ENCODE data around the gene TSEN15.

Gene TSEN15

DNA sequence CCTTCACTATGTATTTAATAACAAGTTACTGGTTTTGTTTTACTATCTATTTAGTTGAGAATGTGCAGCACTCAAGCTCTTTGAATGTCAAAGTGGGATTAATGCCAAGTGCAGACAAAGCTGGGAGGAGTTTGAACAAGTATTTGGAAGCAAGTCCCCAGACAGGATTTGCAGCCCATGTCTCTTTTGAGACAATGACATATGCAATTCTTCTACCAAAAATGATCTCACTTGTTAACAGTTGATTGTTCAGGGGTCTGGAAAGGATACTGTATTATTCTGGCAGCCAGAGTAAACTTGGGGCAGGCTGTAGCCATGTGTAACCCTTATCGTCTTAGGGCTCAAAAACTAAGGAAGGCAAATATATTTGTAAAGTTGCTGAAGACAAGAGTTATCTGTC is 29.8 kb upstream of the TSEN15 start:
- peaks cover 0 to 4% of the 10 kb centered on the region in 2 donors for H3K4me1 Mint-ChIP-seq (ENCODE audit: low read depth in 2 of 2)
- DNase-seq (no peak), ATAC-seq (replicated peaks) (no peak)
- no peaks in the 10 kb centered on the region for H3K9me3 Mint-ChIP-seq
- H3K36me3 Mint-ChIP-seq (ENCODE audit: insufficient read depth) = no peaks in the 10 kb centered on the region
- no peak overlapping the region for H3K27ac Mint-ChIP-seq
- H3K4me3 Mint-ChIP-seq = no peak overlapping the region
- H3K27me3 Mint-ChIP-seq = peaks cover 0 to 20% of the 10 kb centered on the region in 2 donors

GRCh38 chr1:184022668-184023067 is 28.9 kb upstream of the TSEN15 start:
- H3K9me3 Mint-ChIP-seq = no peaks in the 10 kb centered on the region
- ATAC-seq (replicated peaks) (no peak), DNase-seq (no peak)
- no peaks in the 10 kb centered on the region for H3K36me3 Mint-ChIP-seq (ENCODE audit: insufficient read depth)
- peaks cover 0 to 22% of the 10 kb centered on the region in 2 donors for H3K27me3 Mint-ChIP-seq
- peaks cover 0 to 4% of the 10 kb centered on the region in 2 donors for H3K4me1 Mint-ChIP-seq (ENCODE audit: low read depth in 2 of 2)
- H3K4me3 Mint-ChIP-seq = no peak overlapping the region
- H3K27ac Mint-ChIP-seq = no peak overlapping the region

GRCh38 chr1:184023171-184023570 is 28.4 kb upstream of the TSEN15 start:
- Mint-ChIP-seq H3K27ac (no peak overlapping the region), H3K9me3 (no peaks in the 10 kb centered on the region), H3K27me3 (peaks cover 0 to 22% of the 10 kb centered on the region in 2 donors), H3K36me3 (ENCODE audit: insufficient read depth) (no peaks in the 10 kb centered on the region), H3K4me1 (ENCODE audit: low read depth in 2 of 2) (peaks cover 0 to 4% of the 10 kb centered on the region in 2 donors), H3K4me3 (no peak overlapping the region)
- ATAC-seq (replicated peaks) (no peak), DNase-seq (no peak)

DNA sequence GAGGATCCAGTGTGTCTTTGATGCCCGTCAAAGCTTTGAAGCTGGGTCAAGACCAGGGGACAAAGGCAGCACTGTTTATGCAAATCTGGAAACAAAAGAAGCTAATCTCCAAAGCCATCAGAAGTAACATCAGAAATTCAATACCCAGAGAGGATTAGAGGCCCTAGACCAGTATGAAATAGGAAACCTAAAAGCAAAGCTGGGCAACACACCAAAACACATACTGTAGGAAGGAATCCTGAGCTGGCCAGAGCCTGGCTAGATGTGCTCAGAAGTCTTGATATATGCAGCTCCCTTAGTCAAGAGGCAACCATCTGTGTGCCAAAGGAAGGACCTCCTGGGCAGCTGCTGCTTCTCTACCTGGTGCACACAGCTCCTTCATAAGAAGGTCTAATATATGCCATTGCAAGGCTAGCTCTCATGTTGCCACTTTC is 26.3 kb upstream of the TSEN15 start:
- ATAC-seq (replicated peaks) (no peak), DNase-seq (no peak)
- Mint-ChIP-seq H3K27ac (no peak overlapping the region), H3K4me1 (ENCODE audit: low read depth in 2 of 2) (no peaks in the 10 kb centered on the region), H3K9me3 (no peaks in the 10 kb centered on the region), H3K4me3 (no peak overlapping the region), H3K27me3 (peaks cover 0 to 28% of the 10 kb centered on the region in 2 donors), H3K36me3 (ENCODE audit: insufficient read depth) (no peaks in the 10 kb centered on the region)

- Mint-ChIP-seq H3K4me3 (no peak overlapping the region), H3K36me3 (ENCODE audit: insufficient read depth) (no peaks in the 10 kb centered on the region)
- no peak for DNase-seq
Measured at GRCh38 chr1:184027826-184028695, 23.5 kb upstream of the TSEN15 start.

DNA sequence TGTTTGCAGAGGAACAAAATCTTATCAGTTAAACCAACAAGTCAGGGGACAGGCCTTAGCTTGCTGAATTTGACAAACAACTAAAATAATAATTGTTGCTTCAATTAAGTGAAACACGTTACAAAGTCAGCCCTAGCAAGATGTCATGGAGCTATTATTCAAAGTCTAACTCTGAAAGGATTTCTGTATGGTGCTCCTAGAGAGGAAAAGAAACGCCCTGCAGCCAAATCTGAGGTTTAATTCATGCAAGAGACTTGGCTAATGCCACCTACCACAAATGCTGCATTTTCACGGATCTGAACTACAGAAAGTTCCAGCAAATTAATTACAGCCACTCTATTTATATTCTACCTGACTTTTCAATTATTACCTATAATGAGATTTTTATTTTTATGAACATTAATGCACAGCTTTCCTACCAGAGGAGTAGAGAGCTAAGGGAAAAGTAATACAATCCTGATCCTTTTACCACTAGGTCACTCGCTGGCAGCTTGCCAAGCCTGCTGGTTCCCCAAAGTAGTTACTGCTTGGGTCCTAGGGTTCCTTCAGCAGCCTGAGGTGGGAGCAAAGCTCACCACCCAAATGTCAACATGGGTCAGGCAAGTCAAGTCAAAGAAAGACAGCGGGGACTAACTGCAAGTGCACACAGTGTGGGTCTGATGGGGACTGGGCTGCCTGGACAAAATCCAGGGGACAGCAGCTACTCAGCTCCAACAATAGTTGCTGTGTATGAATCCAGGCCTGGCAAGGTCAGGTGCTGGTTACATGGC is 22.5 kb upstream of the TSEN15 start:
- peaks cover 3 to 5% of the 10 kb centered on the region in 2 donors for H3K4me1 Mint-ChIP-seq (ENCODE audit: low read depth in 2 of 2)
- H3K27me3 Mint-ChIP-seq = peaks cover 0 to 28% of the 10 kb centered on the region in 2 donors
- no peak overlapping the region for H3K27ac Mint-ChIP-seq
- no peak overlapping the region for H3K4me3 Mint-ChIP-seq
- no peaks in the 10 kb centered on the region for H3K9me3 Mint-ChIP-seq
- ATAC-seq (replicated peaks) (no peak), DNase-seq (no peak)
- no peaks in the 10 kb centered on the region for H3K36me3 Mint-ChIP-seq (ENCODE audit: insufficient read depth)

More at GRCh38 chr1:184027826-184028695, 23.5 kb upstream of the TSEN15 start:
- H3K4me1 Mint-ChIP-seq (ENCODE audit: low read depth in 2 of 2) = no peaks in the 10 kb centered on the region
- no peak for ATAC-seq (replicated peaks)
- peaks cover 0 to 28% of the 10 kb centered on the region in 2 donors for H3K27me3 Mint-ChIP-seq
- no peaks in the 10 kb centered on the region for H3K9me3 Mint-ChIP-seq
- H3K27ac Mint-ChIP-seq = no peak overlapping the region

- DNase-seq = no peak
- no peak overlapping the region for H3K4me3 Mint-ChIP-seq
- no peak overlapping the region for H3K27ac Mint-ChIP-seq
- H3K27me3 Mint-ChIP-seq = peaks cover 0 to 20% of the 10 kb centered on the region in 2 donors
- H3K36me3 Mint-ChIP-seq (ENCODE audit: insufficient read depth) = no peaks in the 10 kb centered on the region
- peaks cover 3 to 12% of the 10 kb centered on the region in 2 donors for H3K4me1 Mint-ChIP-seq (ENCODE audit: low read depth in 2 of 2)
- H3K9me3 Mint-ChIP-seq = no peaks in the 10 kb centered on the region
- no peak for ATAC-seq (replicated peaks)
Measured at GRCh38 chr1:184030433-184031091, 21.0 kb upstream of the TSEN15 start.

GRCh38 chr1:184031092-184031408 is 20.5 kb upstream of the TSEN15 start:
- Mint-ChIP-seq H3K9me3 (no peaks in the 10 kb centered on the region), H3K36me3 (ENCODE audit: insufficient read depth) (no peaks in the 10 kb centered on the region), H3K4me1 (ENCODE audit: low read depth in 2 of 2) (peaks cover 7 to 17% of the 10 kb centered on the region in 2 donors), H3K27ac (no peak overlapping the region), H3K4me3 (no peak overlapping the region), H3K27me3 (peaks cover 0 to 20% of the 10 kb centered on the region in 2 donors)
- ATAC-seq (replicated peaks) = no peak
- no peak for DNase-seq

- Mint-ChIP-seq H3K4me3 (no peak overlapping the region), H3K9me3 (no peaks in the 10 kb centered on the region), H3K36me3 (ENCODE audit: insufficient read depth) (no peaks in the 10 kb centered on the region), H3K4me1 (ENCODE audit: low read depth in 2 of 2) (peaks cover 11 to 22% of the 10 kb centered on the region in 2 donors), H3K27me3 (peaks cover 0 to 20% of the 10 kb centered on the region in 2 donors), H3K27ac (no peak overlapping the region)
- DNase-seq = no peak
- ATAC-seq (replicated peaks) = no peak
Measured at GRCh38 chr1:184031409-184032107, 20.0 kb upstream of the TSEN15 start.

DNA sequence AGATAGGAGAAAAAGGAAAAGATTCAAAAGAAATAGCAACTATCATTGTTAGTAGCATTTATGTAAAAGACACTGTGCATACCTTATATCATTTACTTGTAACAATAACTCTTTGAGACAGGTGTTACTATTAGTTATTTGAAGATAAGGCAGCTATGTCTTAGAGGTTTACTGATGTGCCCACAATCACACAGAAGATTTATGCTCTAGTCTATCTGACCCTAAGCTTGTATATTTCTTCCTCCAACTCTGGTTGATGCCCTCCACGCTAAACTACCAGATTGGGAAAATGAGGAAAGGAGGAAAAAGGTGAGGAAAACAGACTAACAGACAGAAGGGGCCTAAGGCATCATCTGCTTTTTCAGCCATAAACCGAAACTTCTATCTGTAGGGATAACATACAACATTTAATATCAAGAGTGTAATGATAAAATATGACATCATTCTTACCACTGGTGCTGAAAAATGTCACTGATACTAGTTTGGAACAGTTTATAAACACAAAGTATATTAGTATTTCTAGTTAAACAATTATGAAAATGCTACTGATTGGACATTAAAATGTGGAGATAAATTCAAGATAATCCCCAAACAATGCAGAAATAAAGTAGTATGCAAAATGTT is 19.1 kb upstream of the TSEN15 start:
- Mint-ChIP-seq H3K9me3 (no peaks in the 10 kb centered on the region), H3K27ac (no peak overlapping the region), H3K4me3 (no peak overlapping the region), H3K4me1 (ENCODE audit: low read depth in 2 of 2) (peaks cover 11 to 22% of the 10 kb centered on the region in 2 donors), H3K27me3 (peaks cover 0 to 16% of the 10 kb centered on the region in 2 donors), H3K36me3 (ENCODE audit: insufficient read depth) (no peaks in the 10 kb centered on the region)
- DNase-seq (no peak), ATAC-seq (replicated peaks) (no peak)

DNA sequence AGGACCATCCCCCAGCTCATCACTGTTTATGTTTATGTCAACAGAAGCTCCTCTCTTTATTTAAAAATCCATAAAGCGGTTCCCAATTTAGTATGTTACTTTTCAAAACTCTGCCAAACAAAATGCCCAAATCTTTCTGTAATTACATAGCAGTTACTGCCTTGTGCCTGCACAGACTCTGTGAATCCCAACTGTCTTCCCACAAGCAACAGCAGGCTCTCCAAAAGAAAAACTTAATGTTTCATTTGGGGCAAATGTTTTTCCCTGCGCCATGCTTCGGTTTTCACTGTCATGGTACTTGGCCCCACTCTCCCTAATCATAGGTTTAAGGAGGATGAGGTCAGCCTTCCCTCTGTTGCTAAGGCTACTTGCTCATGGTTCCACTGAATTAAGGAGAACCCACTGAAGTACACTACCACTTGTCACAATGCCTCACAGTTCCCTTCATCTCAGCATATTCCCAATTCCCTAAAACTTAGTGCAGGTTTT is 18.6 kb upstream of the TSEN15 start:
- H3K27ac Mint-ChIP-seq = no peak overlapping the region
- H3K4me1 Mint-ChIP-seq (ENCODE audit: low read depth in 2 of 2) = peaks cover 14 to 26% of the 10 kb centered on the region in 2 donors
- ATAC-seq (replicated peaks) (no peak), DNase-seq (no peak)
- no peaks in the 10 kb centered on the region for H3K36me3 Mint-ChIP-seq (ENCODE audit: insufficient read depth)
- no peak overlapping the region for H3K4me3 Mint-ChIP-seq
- peaks cover 0 to 20% of the 10 kb centered on the region in 2 donors for H3K27me3 Mint-ChIP-seq
- H3K9me3 Mint-ChIP-seq = no peaks in the 10 kb centered on the region

DNA sequence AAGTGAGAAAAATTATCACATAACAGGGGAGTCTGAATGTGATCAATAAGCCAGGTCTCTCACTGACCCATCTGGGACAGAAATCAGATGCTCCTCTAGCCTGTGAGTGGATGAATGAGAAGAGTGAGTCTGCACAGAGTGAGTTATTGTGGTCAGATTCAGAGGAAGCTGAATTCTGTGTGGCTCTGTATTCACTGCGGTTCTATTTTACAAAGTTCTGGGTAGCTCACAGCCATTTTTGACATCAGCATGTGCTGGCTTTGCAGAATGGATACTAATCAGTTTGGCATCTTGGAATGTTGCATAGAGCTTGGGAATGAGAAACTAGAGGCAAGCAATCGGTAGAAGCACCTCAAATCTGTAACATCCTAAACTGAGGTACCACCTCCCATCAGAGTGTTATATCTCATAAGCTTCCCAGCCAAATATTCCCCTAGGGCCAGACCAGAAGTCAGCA is 17.8 kb upstream of the TSEN15 start:
- Mint-ChIP-seq H3K27me3 (peaks cover under 1 to 28% of the 10 kb centered on the region in 2 donors), H3K36me3 (ENCODE audit: insufficient read depth) (peaks cover 4% of the 10 kb centered on the region), H3K9me3 (no peaks in the 10 kb centered on the region), H3K4me1 (ENCODE audit: low read depth in 2 of 2) (peaks cover 16 to 29% of the 10 kb centered on the region in 2 donors), H3K27ac (peak overlapping the region in 1 of 2 donors; percentile 1), H3K4me3 (no peak overlapping the region)
- DNase-seq (no peak), ATAC-seq (replicated peaks) (no peak)
